Erythroblast (primary cell): ENCODE data around the gene CROCC2.

Experiments used
- GATA1 ChIP-seq: IDR thresholded peaks from 2 replicates; pipeline ENCODE4 v1.6.1; 2011; ENCODE audit warnings: low read depth, mild to moderate bottlenecking, control low read depth, low read length, moderate library complexity
- POLR2A ChIP-seq: IDR thresholded peaks from 2 replicates; pipeline ENCODE4 v1.6.1; 2011; ENCODE audit warnings: mild to moderate bottlenecking, low read length

DNA sequence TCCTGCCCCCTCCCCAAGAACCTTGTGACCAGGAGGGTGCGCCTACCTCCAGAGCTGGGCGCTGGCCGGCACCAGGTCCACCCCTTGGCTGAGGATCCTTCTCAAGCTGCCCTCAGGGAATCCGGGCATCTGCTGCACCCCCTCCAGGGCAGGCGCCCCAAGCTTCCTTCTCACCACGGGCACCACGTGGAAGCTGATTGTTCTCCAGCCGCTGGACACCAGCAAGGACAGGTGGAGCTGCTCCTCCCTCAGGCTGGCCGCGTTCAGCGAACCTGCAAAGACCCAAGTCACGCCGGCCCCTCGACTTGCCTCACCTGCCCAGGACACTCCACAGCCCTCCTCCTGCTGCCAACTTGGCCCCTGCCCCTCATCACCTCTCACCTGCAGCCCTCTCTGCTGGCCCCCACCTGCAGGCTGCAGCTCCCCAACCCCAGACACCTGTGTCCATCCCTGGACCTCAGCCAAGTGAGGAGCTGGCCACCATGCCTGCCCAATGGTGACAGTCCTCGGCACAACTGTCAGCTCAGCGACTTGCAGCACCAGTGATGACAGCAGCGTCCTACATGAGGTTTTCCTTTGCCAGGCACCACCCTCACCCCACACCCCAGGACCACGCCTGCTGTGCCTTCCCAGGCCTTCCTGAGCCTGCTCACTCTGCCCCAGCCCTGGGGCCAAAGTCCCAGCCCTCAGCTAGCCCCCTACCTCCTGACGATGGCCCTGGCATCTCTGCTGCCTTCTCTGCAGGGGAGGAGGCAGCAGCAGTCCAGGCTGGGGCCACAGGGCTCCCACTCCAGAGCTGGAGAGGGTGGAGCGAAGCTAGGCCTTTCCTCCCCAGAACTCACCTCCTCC is 14.4 kb upstream of the CROCC2 start:
- TF ChIP-seq POLR2A, result no peak
- no peak for TF ChIP-seq GATA1
